Dendritic cell treated with granulocyte-macrophage colony-stimulating factor and Interleukin-4, amounts not matched to agents 40 ng/mL and 50 ng/mL, for 4 days (primary cell): ENCODE measurements around the gene TFR2.
A peak's percentile ranks its signal among the peaks of the same experiment; 100 is the strongest.

Source experiments
- H3K27ac Mint-ChIP-seq: one replicate; pipeline ENCODE4 v1.8.0; 2022; ENCODE audit warnings: mild to moderate bottlenecking, mixed read lengths
- H3K27me3 Mint-ChIP-seq: one replicate; pipeline ENCODE4 v1.8.0; 2022; ENCODE audit warnings: mild to moderate bottlenecking, mixed read lengths
- H3K36me3 Mint-ChIP-seq: one replicate; pipeline ENCODE4 v1.8.0; 2022; ENCODE audit warnings: low read depth, mixed read lengths
- H3K4me1 Mint-ChIP-seq: one replicate; pipeline ENCODE4 v1.8.0; 2022; ENCODE audit warnings: low read depth, mixed read lengths
- H3K4me3 Mint-ChIP-seq: one replicate; pipeline ENCODE4 v1.8.0; 2022; ENCODE audit warnings: mild to moderate bottlenecking, moderate library complexity, mixed read lengths
- H3K9me3 Mint-ChIP-seq: one replicate; pipeline ENCODE4 v1.8.0; 2022; ENCODE audit warnings: mixed read lengths
- intact Hi-C: fragments of 100-400 bp; cut with micrococcal nuclease; formaldehyde crosslinking; loops from one replicate; pipeline ENCODE4 v1.15.0; 2022

The TFR2 gene

DNA sequence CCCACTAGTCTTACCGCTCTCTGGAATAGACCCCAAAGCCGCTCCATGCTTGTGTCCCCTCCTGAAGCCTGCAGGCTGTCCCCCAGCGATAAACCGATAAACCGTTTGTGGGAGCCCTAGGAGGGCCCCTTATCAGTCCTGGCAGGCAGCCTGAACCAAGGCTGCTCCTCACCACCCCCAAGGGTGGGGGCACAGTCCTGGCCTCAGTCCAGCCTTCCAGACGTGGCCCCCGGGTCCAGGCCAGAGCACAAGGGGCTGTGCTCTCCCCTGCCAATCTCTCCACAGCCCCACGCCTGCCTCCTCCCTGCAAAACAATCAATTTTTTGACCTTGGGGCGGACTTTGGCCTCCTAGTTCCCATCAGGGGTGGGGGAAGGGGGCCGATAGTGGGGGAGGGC, at the start of gene TFR2:
TFR2 (minus strand) TSS at position 90 of the 397 bp plus-strand sequence; CDS start at position 47, 43 bp downstream.
- H3K4me3 Mint-ChIP-seq: no peak within 1 kb of the TSS
- H3K9me3 Mint-ChIP-seq: no peaks in the 10 kb centered on the region
- intact Hi-C loops: no loop called here
- no peak within 1 kb of the TSS for H3K27ac Mint-ChIP-seq
- H3K27me3 Mint-ChIP-seq: peaks cover 33% of the 10 kb centered on the region
- no peaks in the 10 kb centered on the region for H3K36me3 Mint-ChIP-seq
- H3K4me1 Mint-ChIP-seq: no peaks in the 10 kb centered on the region

DNA sequence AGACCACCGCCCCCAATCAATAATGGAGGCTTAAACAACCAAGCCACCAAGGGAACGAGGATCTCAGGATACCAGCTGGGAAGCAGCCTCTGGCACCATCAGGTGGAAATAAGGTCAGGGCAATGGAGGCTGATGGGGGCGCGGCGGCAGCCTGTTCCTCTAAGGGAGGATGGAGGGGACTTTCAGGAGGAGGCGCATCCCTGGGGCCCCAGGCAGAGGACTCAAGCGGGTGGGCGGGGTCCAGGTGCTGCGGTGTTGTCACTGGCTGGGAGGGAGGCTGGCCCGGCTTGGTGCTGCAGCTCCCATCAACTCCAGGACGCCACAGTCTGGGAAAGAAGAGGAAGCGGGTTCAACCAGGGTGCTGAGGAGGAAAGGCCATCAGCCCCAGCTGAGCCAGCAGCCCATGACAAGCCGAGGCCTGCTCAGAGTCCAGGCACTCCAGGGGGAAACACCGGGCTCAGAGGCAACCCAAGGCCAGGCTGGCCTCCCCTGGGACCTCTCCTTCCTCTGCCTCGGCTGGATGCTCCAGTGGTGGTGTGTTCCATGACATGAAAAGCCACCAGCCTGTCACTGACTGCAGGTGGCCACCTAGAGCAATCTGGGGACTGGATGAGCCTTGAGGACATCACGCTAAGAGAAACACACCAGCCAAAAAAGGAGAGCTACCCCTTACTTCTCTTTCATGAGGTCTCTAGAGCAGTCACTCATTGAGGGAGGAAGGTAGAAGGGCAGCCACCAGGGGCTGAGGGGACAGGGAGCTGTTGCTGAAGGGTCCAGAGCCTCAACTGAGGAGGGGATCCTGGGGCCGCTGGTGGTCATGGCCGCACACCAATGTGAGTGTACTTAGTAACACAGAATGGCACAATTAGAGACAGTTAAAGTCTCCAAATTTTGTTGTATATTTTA, 48.1 kb upstream of the TFR2 start:
- peaks cover 51% of the 10 kb centered on the region for H3K4me1 Mint-ChIP-seq
- H3K4me3 Mint-ChIP-seq: no peak overlapping the region
- no peak overlapping the region for H3K27ac Mint-ChIP-seq
- peaks cover 65% of the 10 kb centered on the region for H3K36me3 Mint-ChIP-seq
- intact Hi-C loops: loop anchor here (5.0 kb wide), 2 partner anchors 57 to 127 kb away; no protein-coding TSS in a partner anchor
- no peaks in the 10 kb centered on the region for H3K9me3 Mint-ChIP-seq
- no peaks in the 10 kb centered on the region for H3K27me3 Mint-ChIP-seq

DNA sequence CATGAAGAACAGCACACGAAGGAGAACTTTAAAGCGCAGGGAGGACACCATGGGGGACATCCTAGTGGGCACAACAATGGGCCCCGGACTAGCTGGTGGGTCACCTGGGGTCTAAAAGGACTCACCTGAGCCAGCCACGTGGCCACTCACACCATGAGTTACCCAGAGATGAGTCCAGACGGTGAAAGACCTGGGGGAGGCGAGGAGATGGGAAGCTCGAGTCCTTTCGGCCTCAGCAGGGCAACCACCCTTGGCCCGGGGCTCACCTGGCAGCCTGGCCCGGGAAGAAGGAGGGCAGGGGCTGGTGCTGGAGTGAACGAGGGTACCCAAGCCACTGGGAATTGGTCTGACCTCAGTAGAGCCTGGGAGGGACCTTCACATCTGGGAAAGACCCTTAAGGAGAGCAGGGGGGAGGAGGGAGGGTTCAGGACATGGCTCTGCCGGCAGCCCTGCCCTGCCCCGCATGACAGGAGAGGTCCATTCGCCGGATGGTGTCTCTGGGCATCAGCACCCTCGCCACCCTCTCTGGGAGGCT, 47.0 kb upstream of the TFR2 start:
- Mint-ChIP-seq H3K4me1 (peaks cover 50% of the 10 kb centered on the region), H3K4me3 (no peak overlapping the region), H3K27ac (peak overlapping the region; percentile 31), H3K9me3 (no peaks in the 10 kb centered on the region), H3K36me3 (peaks cover 74% of the 10 kb centered on the region), H3K27me3 (no peaks in the 10 kb centered on the region)
- intact Hi-C loops: no loop called here

DNA sequence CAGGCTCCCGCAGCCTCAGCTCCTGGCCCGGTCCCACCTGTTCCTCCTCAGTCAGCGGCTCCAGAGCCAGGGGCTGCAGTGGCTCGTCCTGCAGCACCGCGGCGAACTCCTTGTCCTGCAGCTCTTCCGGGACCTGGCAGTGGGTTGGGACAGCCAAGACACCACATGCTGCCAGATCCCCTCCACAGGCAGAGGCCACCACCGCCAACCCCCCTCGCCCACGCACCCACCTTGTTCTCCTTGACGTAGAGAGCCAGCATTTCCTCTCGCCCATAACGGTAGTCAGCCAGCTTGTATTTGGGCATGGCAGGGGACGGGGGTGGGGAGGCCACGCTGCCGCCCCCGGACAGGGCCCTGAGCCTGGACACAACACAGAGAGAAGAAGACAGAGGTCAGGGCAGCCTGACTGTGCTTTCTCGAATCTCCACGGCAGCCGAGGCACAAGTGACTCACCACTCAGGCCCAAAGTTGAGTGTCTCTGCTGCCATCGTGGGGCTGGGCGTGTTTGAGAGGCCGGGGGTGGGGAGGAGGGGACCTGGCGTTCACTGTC, 46.5 kb upstream of the TFR2 start:
- Mint-ChIP-seq H3K4me3 (no peak overlapping the region), H3K27ac (peak overlapping the region; percentile 31), H3K36me3 (peaks cover 74% of the 10 kb centered on the region), H3K27me3 (no peaks in the 10 kb centered on the region), H3K4me1 (peaks cover 45% of the 10 kb centered on the region), H3K9me3 (no peaks in the 10 kb centered on the region)
- intact Hi-C loops: no loop called here

DNA sequence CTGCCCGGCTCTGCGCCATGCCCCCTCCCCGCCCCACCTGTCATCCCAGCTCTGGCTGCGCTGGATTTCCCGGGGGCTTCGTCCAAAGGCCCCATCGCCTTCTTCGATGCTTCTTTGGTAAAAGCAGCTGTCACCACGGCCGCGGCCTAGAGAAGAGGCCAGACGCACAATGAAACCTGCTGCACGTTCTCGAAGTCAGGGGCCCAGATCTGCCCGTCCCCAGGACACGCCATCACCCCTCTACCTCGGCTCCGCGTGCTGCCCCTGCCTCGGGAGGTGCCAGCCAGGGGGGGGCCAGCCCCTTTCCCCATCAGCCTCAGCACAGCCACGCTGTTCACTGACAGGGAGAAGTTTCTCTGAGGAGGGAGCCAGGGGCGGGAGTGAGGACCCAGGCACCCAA, 45.9 kb upstream of the TFR2 start:
- intact Hi-C loops: no loop called here
- H3K4me3 Mint-ChIP-seq: no peak overlapping the region
- no peaks in the 10 kb centered on the region for H3K27me3 Mint-ChIP-seq
- no peak overlapping the region for H3K27ac Mint-ChIP-seq
- peaks cover 78% of the 10 kb centered on the region for H3K36me3 Mint-ChIP-seq
- peaks cover 39% of the 10 kb centered on the region for H3K4me1 Mint-ChIP-seq
- H3K9me3 Mint-ChIP-seq: no peaks in the 10 kb centered on the region

DNA sequence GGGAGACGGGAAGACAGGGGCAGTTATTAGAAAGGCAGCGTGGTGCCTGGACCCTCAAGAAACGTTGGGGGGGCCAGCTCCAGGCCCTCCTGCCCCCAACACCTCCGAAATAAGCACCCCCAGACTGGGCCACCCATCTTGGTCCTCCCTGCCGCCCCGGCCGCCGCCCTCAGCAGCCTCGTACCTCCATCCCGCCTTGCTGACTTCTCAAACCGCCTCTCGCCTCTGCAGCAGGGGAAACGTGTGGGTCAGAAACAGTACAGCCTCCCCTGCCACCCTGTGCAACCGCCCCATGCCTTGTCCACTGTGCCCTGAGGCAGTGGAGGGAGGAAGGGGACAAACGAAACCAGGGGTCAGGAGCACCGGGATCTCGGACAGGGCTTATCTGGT, 45.5 kb upstream of the TFR2 start:
- Mint-ChIP-seq H3K27me3 (no peaks in the 10 kb centered on the region), H3K4me3 (no peak overlapping the region), H3K4me1 (peaks cover 35% of the 10 kb centered on the region), H3K27ac (no peak overlapping the region), H3K36me3 (peaks cover 82% of the 10 kb centered on the region), H3K9me3 (no peaks in the 10 kb centered on the region)
- intact Hi-C loops: no loop called here

DNA sequence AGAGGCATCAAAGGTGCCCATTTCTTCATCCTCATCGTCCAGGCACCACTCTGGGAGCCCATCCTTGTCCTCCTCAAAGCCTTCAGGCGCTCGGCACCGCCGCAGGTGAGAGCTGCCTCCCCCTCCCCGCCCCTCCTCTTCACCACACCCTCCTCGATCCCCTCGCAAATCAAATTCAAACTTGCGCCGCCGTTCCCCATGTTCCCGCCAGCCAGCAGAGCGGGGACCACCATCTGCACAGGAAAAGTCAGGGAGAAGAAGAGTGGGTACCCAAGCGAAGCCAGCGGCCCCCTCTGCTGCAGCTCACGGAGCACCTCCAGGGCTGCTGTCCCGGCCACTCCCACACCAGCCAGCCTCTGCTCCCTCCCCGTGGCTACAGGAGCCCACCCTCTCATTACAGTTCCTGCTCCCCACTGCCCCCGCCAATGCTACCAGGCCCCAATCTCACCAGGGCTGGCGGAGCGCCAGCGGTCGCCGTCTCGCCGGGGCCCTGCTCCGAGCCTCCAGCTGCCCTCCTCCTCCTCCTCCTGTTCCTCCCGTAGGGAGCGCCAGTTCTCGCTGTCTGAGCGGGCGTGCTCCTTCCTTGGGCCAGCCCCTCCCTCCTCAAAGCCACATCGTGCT, 45.0 kb upstream of the TFR2 start:
- Mint-ChIP-seq H3K4me3 (no peak overlapping the region), H3K27me3 (no peaks in the 10 kb centered on the region), H3K4me1 (peaks cover 30% of the 10 kb centered on the region), H3K36me3 (peaks cover 87% of the 10 kb centered on the region), H3K9me3 (no peaks in the 10 kb centered on the region), H3K27ac (no peak overlapping the region)
- intact Hi-C loops: no loop called here

DNA sequence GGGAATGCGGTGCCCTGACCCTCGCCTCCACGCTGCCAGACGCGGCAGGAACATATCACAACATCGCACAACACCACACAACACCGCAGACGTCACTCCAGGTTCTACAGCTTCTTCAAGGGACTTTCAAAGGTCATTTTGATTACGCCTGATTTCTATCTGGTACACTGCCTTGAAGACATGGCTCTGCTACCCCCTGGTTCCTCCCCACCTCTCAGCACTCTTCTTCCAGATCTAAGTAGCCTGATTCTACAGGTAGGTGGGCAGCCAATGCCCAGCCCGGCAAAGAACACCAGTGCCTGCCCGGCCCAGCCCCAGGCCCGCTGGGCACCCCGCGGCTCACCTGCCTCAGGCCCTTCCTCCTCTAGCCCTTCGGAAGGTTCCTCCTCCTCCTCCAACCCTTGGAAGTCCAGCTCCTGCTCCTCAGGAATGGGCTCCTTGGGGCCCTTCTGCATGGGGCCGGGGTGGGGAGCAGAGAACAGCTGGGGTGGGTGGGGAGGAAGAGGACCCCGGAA, 44.3 kb upstream of the TFR2 start:
- H3K27ac Mint-ChIP-seq: peak overlapping the region; percentile 44
- no peaks in the 10 kb centered on the region for H3K27me3 Mint-ChIP-seq
- no peaks in the 10 kb centered on the region for H3K9me3 Mint-ChIP-seq
- H3K36me3 Mint-ChIP-seq: peaks cover 93% of the 10 kb centered on the region
- no peak overlapping the region for H3K4me3 Mint-ChIP-seq
- intact Hi-C loops: no loop called here
- peaks cover 27% of the 10 kb centered on the region for H3K4me1 Mint-ChIP-seq

DNA sequence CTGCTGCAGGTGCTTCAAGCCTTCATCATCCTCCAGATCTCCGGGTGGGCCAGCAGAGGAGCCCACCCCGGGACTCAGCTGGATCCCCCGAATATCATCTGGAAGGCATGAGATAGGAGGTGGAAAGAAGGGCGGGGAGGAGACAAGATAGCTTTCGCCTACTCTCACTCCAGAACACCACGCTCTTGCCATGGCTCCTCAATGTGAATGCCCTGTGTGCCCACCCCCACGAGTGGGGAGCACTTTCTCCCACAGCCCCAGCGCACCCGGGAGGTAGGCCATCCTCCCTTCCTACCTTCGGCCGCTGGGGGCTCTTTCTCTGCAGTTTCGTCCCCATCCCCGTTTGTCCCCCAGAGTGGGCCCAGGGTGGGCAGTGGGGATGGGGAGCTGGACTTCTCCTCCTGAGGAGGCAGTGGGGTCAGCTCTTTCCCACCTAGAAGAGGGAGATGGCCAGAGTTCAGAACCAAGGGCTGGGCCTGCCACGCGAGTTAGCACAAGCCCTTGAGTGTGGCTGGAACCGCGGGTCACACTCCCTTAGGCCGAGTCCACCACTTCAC, 43.8 kb upstream of the TFR2 start:
- intact Hi-C loops: no loop called here
- H3K27ac Mint-ChIP-seq: peak overlapping the region; percentile 44
- no peaks in the 10 kb centered on the region for H3K27me3 Mint-ChIP-seq
- H3K9me3 Mint-ChIP-seq: no peaks in the 10 kb centered on the region
- no peak overlapping the region for H3K4me3 Mint-ChIP-seq
- H3K4me1 Mint-ChIP-seq: peaks cover 33% of the 10 kb centered on the region
- peaks cover 99% of the 10 kb centered on the region for H3K36me3 Mint-ChIP-seq

DNA sequence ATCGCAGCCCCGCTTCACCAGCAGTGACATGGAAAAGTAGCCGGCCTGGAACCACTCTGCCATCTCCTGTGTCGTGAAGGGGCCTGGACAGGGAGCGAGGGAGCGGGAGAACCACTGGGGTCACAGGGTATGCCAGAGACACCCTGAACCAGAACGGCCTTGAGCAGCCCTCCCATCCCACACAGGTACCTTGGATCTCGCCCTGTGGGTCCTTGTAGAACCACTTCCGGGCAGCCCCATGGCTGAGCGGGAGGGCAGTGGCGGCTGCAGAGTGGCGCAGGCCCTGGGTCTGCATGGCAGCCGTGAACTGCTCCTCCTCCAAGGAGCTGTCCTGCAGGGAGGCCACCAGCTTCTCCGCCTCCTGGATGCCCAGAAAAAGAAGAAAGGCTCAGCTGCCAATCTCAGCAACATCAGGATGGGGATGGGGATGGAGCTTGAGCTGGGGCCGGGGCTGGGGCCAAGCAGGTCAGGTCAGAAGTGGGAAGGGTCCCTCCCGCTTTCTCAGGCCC, 43.2 kb upstream of the TFR2 start:
- H3K9me3 Mint-ChIP-seq: no peaks in the 10 kb centered on the region
- H3K27ac Mint-ChIP-seq: no peak overlapping the region
- peaks cover 31% of the 10 kb centered on the region for H3K4me1 Mint-ChIP-seq
- intact Hi-C loops: no loop called here
- no peaks in the 10 kb centered on the region for H3K27me3 Mint-ChIP-seq
- H3K4me3 Mint-ChIP-seq: no peak overlapping the region
- peaks cover 100% of the 10 kb centered on the region for H3K36me3 Mint-ChIP-seq

DNA sequence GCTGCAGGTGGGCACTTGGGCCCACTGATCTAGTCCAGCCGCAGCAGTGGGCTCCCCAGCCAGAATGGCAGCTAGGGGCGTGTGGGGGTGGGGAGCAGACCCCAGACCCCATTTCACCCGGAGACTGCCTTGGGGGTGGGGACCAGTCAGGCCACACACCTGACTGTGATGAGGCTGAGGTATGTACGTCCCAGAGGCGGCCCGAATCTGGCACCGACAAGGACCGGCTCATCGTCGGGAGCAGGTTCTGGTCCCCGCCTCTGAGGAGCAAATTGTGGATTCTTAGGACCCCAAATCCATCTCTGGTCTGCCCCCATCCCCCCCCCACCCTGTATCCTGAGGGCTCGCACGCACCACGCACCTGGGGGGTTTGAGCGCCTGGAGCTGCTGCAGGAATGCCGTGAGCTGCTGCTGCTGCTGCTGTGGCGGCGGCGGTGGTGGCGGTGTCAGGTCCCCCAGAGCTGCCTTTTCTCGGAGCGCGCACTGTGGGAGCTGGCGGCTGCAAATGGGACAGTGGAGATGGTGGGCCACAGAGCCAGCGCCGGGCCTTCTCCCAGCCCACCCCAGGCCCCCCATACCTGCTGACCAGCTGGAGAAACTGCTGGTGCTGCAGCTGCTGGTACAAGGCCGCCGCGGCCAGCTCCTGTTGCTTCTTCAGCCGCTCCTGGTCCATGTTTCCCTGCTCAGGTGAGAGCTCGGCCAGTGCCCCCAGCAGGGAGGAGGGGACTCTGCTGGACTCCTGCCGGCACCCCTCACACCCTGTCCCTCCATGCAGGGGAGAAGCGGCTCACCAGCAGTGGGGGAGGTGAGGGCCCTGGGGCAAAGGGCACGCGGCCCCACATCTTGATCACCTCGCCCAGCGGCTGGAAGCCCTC, 42.5 kb upstream of the TFR2 start:
- Mint-ChIP-seq H3K4me3 (no peak overlapping the region), H3K27me3 (no peaks in the 10 kb centered on the region), H3K4me1 (peaks cover 30% of the 10 kb centered on the region), H3K36me3 (peaks cover 100% of the 10 kb centered on the region), H3K9me3 (no peaks in the 10 kb centered on the region), H3K27ac (no peak overlapping the region)
- intact Hi-C loops: no loop called here

DNA sequence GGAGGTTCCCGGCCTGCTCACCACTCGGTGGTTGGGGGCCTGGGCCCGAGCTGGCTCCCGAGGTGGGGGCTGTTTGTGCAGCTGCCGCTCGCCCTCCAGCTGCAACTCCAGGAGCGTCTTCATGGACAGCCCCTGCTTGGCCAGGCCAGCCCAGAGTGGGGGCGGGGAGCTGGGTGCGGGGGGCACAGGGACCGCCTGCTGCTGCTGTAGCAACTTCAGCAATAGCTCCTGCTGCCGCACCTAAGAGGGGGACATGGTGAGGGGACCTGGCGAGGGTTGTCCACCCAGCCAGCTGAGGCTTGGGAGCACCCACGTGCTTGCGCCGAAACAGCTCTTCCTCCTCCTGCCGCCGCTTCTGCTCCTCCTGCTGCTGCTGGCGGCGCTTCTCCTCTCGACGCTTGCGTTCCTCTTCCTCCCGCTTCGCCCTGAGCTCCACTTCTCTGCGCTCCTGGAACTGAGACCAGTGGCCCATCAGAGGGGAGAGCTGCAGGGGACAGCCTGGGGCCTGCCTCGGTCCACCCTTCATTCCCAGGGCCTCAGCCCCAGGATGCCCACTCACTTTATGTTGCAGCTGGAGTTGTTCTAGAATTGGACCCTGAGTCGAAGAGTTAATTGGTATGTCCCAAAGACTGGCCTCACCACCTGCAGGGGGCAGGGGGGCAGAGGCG, 41.8 kb upstream of the TFR2 start:
- no peaks in the 10 kb centered on the region for H3K27me3 Mint-ChIP-seq
- H3K4me1 Mint-ChIP-seq: peaks cover 28% of the 10 kb centered on the region
- intact Hi-C loops: no loop called here
- no peak overlapping the region for H3K4me3 Mint-ChIP-seq
- H3K9me3 Mint-ChIP-seq: no peaks in the 10 kb centered on the region
- peaks cover 100% of the 10 kb centered on the region for H3K36me3 Mint-ChIP-seq
- H3K27ac Mint-ChIP-seq: no peak overlapping the region
